KMS-11 (cell line): ENCODE measurements around the gene HOXC4.

Experiments used
- H2AFZ ChIP-seq: fragments of 200-600 bp; sonication (generic); 2 replicates; pipeline ENCODE4 v1.6.1; 2016; ENCODE audit warnings: antibody characterized with exemption, mixed run types, low read depth
- H3K27ac ChIP-seq: fragments of 200-600 bp; sonication (generic); 2 replicates; pipeline ENCODE4 v1.6.1; 2016; ENCODE audit warnings: mild to moderate bottlenecking, mixed run types
- H3K27me3 ChIP-seq: fragments of 200-600 bp; sonication (generic); 2 replicates; pipeline ENCODE4 v1.6.1; 2017; ENCODE audit warnings: mild to moderate bottlenecking, low read depth, mixed run types, moderate library complexity; ENCODE audit not compliant: insufficient read depth
- H3K36me3 ChIP-seq: fragments of 200-600 bp; sonication (generic); 2 replicates; pipeline ENCODE4 v1.6.1; 2017; ENCODE audit warnings: mild to moderate bottlenecking, mixed run types; ENCODE audit not compliant: insufficient read depth
- H3K4me1 ChIP-seq: fragments of 200-600 bp; sonication (generic); 2 replicates; pipeline ENCODE4 v1.6.1; 2016; ENCODE audit warnings: mild to moderate bottlenecking, low read depth, mixed run types; ENCODE audit not compliant: poor library complexity, severe bottlenecking
- H3K4me2 ChIP-seq: fragments of 200-600 bp; sonication (generic); 2 replicates; pipeline ENCODE4 v1.7.0; 2016; ENCODE audit warnings: mild to moderate bottlenecking, mixed run types
- H3K4me3 ChIP-seq: fragments of 200-600 bp; sonication (generic); IDR thresholded peaks from 2 replicates; pipeline ENCODE4 v1.6.1; 2017; ENCODE audit warnings: low read depth, low read length, mixed read lengths; ENCODE audit not compliant: insufficient read depth
- H3K79me2 ChIP-seq: fragments of 200-600 bp; sonication (generic); 2 replicates; pipeline ENCODE4 v1.6.1; 2016; ENCODE audit warnings: low read depth, mixed run types; ENCODE audit not compliant: insufficient read depth
- H3K9ac ChIP-seq: fragments of 200-600 bp; sonication (generic); 2 replicates; pipeline ENCODE4 v1.6.1; 2016; ENCODE audit warnings: mild to moderate bottlenecking, mixed run types
- H4K20me1 ChIP-seq: fragments of 200-600 bp; sonication (generic); 2 replicates; pipeline ENCODE4 v1.6.1; 2016; ENCODE audit warnings: mild to moderate bottlenecking, mixed run types; ENCODE audit not compliant: insufficient read depth
- TF ChIP-seq, protein P1 (sequence below): fragments of 200-600 bp; sonication (generic); conservative IDR thresholded peaks from 2 replicates; pipeline ENCODE4 v1.6.1; 2017; ENCODE audit warnings: low read depth, mild to moderate bottlenecking, antibody characterized with exemption, low read length, moderate library complexity, mixed read lengths

HOXC4 gene

DNA sequence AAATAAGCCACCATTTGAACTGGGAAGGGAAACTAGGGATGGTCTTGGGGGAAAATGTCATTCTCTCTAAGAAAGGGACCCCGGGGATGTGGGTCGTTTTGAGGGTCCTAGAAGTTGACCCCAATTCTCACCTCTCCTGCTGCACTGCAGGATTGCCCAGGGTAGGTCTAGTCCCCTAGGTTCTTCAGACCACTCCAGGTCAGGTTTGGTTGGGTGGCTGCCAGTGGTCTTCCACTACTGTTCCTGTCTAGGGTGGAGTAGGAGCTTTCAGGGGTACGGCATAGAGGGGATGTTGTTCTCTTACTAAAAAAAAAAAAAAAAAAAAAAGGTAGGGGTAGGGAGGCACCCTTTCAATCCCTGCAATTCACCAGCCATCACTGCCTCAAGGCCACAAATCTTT, 37.6 kb upstream of the HOXC4 start:
- H3K9ac ChIP-seq: no peak overlapping the region
- H3K27me3 ChIP-seq: peaks cover 85% of the 10 kb centered on the region
- H2AFZ ChIP-seq: no peak overlapping the region

GRCh38 chr12:54016478-54016964, 37.1 kb upstream of the HOXC4 start:
- Histone ChIP-seq H3K4me2 (no peak overlapping the region), H2AFZ (no peak overlapping the region)

More for the DNA sequence above, 37.6 kb upstream of the HOXC4 start:
- H3K36me3 ChIP-seq: no peaks in the 10 kb centered on the region
- no peaks in the 10 kb centered on the region for H3K79me2 ChIP-seq
- no peak overlapping the region for H3K4me3 ChIP-seq
- H3K4me1 ChIP-seq: peaks cover 23% of the 10 kb centered on the region
- no peaks in the 10 kb centered on the region for H4K20me1 ChIP-seq
- no peak overlapping the region for H3K4me2 ChIP-seq
- H3K27ac ChIP-seq: no peak overlapping the region
- TF ChIP-seq, protein P1, sequence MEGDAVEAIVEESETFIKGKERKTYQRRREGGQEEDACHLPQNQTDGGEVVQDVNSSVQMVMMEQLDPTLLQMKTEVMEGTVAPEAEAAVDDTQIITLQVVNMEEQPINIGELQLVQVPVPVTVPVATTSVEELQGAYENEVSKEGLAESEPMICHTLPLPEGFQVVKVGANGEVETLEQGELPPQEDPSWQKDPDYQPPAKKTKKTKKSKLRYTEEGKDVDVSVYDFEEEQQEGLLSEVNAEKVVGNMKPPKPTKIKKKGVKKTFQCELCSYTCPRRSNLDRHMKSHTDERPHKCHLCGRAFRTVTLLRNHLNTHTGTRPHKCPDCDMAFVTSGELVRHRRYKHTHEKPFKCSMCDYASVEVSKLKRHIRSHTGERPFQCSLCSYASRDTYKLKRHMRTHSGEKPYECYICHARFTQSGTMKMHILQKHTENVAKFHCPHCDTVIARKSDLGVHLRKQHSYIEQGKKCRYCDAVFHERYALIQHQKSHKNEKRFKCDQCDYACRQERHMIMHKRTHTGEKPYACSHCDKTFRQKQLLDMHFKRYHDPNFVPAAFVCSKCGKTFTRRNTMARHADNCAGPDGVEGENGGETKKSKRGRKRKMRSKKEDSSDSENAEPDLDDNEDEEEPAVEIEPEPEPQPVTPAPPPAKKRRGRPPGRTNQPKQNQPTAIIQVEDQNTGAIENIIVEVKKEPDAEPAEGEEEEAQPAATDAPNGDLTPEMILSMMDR: no peak

GRCh38 chr12:54017027-54017788, 36.4 kb upstream of the HOXC4 start:
- peak overlapping the region; percentile 49; the same call in 1 of the 2 replicates for H3K9ac ChIP-seq
- H3K27me3 ChIP-seq: peaks cover 85% of the 10 kb centered on the region
- no peaks in the 10 kb centered on the region for H3K79me2 ChIP-seq
- H3K4me1 ChIP-seq: peaks cover 17% of the 10 kb centered on the region
- H2AFZ ChIP-seq: peak overlapping the region; percentile 99
- peak overlapping the region; percentile 41 for H3K4me3 ChIP-seq
- TF ChIP-seq, protein P1: peak; percentile 26; the same call in 1 of the 2 replicates
- no peaks in the 10 kb centered on the region for H3K36me3 ChIP-seq
- no peaks in the 10 kb centered on the region for H4K20me1 ChIP-seq
- peak overlapping the region; percentile 96 for H3K4me2 ChIP-seq
- H3K27ac ChIP-seq: no peak overlapping the region

More at GRCh38 chr12:54016478-54016964, 37.1 kb upstream of the HOXC4 start:
- H3K4me1 ChIP-seq: peaks cover 18% of the 10 kb centered on the region
- H3K4me3 ChIP-seq: no peak overlapping the region
- no peaks in the 10 kb centered on the region for H3K36me3 ChIP-seq
- H3K79me2 ChIP-seq: no peaks in the 10 kb centered on the region
- TF ChIP-seq, protein P1: no peak
- no peaks in the 10 kb centered on the region for H4K20me1 ChIP-seq
- H3K27me3 ChIP-seq: peaks cover 85% of the 10 kb centered on the region
- H3K9ac ChIP-seq: no peak overlapping the region
- H3K27ac ChIP-seq: no peak overlapping the region

GRCh38 chr12:54017878-54018467, 35.7 kb upstream of the HOXC4 start:
- peak overlapping the region; percentile 41 for H3K4me3 ChIP-seq
- peak overlapping the region; percentile 96 for H3K4me2 ChIP-seq
- peaks cover 85% of the 10 kb centered on the region for H3K27me3 ChIP-seq
- H3K9ac ChIP-seq: peak overlapping the region; percentile 49; the same call in 1 of the 2 replicates
- H3K36me3 ChIP-seq: no peaks in the 10 kb centered on the region
- TF ChIP-seq, protein P1: no peak
- H4K20me1 ChIP-seq: no peaks in the 10 kb centered on the region
- no peaks in the 10 kb centered on the region for H3K79me2 ChIP-seq
- peaks cover 17% of the 10 kb centered on the region for H3K4me1 ChIP-seq
- peak overlapping the region; percentile 99 for H2AFZ ChIP-seq
- no peak overlapping the region for H3K27ac ChIP-seq
